CD4-positive, alpha-beta T cell (primary cell): ENCODE measurements around the gene AKAP8. TPM values are rescaled to one million over a fixed set of nuclear protein-coding genes. Genes with fewer than 3 reads are reported as not detected.
"Not testable (repeated sequence)": the region's sequence is repeated elsewhere in the genome, so short reads cannot be mapped to it uniquely, and the experiment has no call there.

ENCODE experiments used
- ATAC-seq: fragments of 200-7000 bp; cut with Tn5 transposase; one replicate; pipeline ENCODE4 v1.10.0; 2022; ENCODE audit warnings: mild to moderate bottlenecking; ENCODE audit not compliant: poor library complexity
- CTCF ChIA-PET: fragments of 350-600 bp; sonication (Branson Sonifier 250); formaldehyde crosslinking; loops from one replicate; lab custom pipeline; 2021; ENCODE audit warnings: antibody characterized with exemption, inconsistent platforms; lab: Charles Lee
- POLR2A ChIA-PET: fragments of 350-600 bp; sonication (Branson Sonifier 250); formaldehyde crosslinking; loops from one replicate; lab custom pipeline; 2021; ENCODE audit warnings: antibody characterized with exemption, inconsistent platforms; lab: Charles Lee
- DNase-seq, 14 experiments: peaks; one replicate each; pipeline ENCODE4 v3.0.0-alpha.2; 2013 to 2020; ENCODE audit warnings: mixed read lengths in 2 of 14
- H3K27ac ChIP-seq, 2 donors: one replicate each; pipeline versions ENCODE4 v1.5.1 to v1.7.0; 2013; ENCODE audit warnings: low read length in 2 of 2, low read depth in 1 of 2, mild to moderate bottlenecking in 1 of 2
- H3K27me3 ChIP-seq, 2 experiments: 1 replicate in 1 of 2; 2 replicates in 1 of 2; pipeline versions ENCODE4 v1.6.1 to v1.7.0; 2013; ENCODE audit warnings: low read length in 2 of 2, control low read depth in 1 of 2, mild to moderate bottlenecking in 1 of 2, moderate library complexity in 1 of 2; ENCODE audit not compliant: insufficient read depth in 2 of 2, control insufficient read depth in 1 of 2
- H3K36me3 ChIP-seq: one replicate; pipeline ENCODE4 v1.6.1; 2013; ENCODE audit warnings: low read length, control low read depth; ENCODE audit not compliant: insufficient read depth
- H3K4me1 ChIP-seq: one replicate; pipeline ENCODE4 v1.6.1; 2013; ENCODE audit warnings: low read length, control low read depth; ENCODE audit not compliant: insufficient read depth
- H3K4me3 ChIP-seq: one replicate; pipeline ENCODE4 v1.5.1; 2013; ENCODE audit warnings: mild to moderate bottlenecking, low read length, moderate library complexity
- H3K9me3 ChIP-seq, 2 experiments: 1 replicate in 1 of 2; 2 replicates in 1 of 2; pipeline versions ENCODE4 v1.6.1 to v1.7.0; 2013; ENCODE audit warnings: low read length in 2 of 2, mild to moderate bottlenecking in 2 of 2, control low read depth in 1 of 2, moderate library complexity in 1 of 2; ENCODE audit not compliant: control insufficient read depth in 1 of 2, insufficient read depth in 1 of 2
- H3K27ac Mint-ChIP-seq: one replicate; pipeline ENCODE4 v1.8.0; 2020; ENCODE audit warnings: mixed read lengths
- H3K27me3 Mint-ChIP-seq: one replicate; pipeline ENCODE4 v1.8.0; 2021; ENCODE audit warnings: mixed read lengths
- H3K36me3 Mint-ChIP-seq: one replicate; pipeline ENCODE4 v1.8.0; 2021; ENCODE audit warnings: low read depth, mixed read lengths
- H3K4me1 Mint-ChIP-seq: one replicate; pipeline ENCODE4 v1.8.0; 2021; ENCODE audit warnings: low read depth, mixed read lengths
- H3K4me3 Mint-ChIP-seq: one replicate; pipeline ENCODE4 v1.8.0; 2020; ENCODE audit warnings: mild to moderate bottlenecking, mixed read lengths
- H3K9me3 Mint-ChIP-seq: one replicate; pipeline ENCODE4 v1.8.0; 2020; ENCODE audit warnings: mixed read lengths
- CTCF ChIP-seq: fragments of 200-600 bp; IDR thresholded peaks from one replicate; pipeline ENCODE4 v1.8.0; 2022; ENCODE audit warnings: antibody characterized with exemption, mild to moderate bottlenecking
- intact Hi-C, 2 experiments: fragments of 100-400 bp; cut with DNase I in 1 of 2; cut with micrococcal nuclease in 1 of 2; formaldehyde crosslinking; loops; one replicate each; pipeline versions ENCODE4 v1.15.1 to v1.9.0; 2023 to 2025; cut with DNase I, micrococcal nuclease
- total RNA-seq, 174 experiments: library from RNA in 2 of 174; stranded (reverse) in 2 of 174; gene quantifications; one replicate each; pipeline ENCODE4 v1.2.3 and lab custom pipeline; 2021 to 2026

The AKAP8 gene
- total RNA-seq, 2 experiments from 2014 or later = 87.5 to 90.1 TPM

GRCh38 chr19:15360015-15360414 lies 19.6 kb downstream of the AKAP8 start:
- H3K27me3 Mint-ChIP-seq, ATAC-seq, H3K27me3 ChIP-seq, H3K9me3 ChIP-seq, H3K4me3 Mint-ChIP-seq, H3K4me3 ChIP-seq, H3K4me1 Mint-ChIP-seq, H3K4me1 ChIP-seq, H3K9me3 Mint-ChIP-seq, CTCF ChIA-PET, H3K27ac ChIP-seq, intact Hi-C loops, DNase-seq, H3K27ac Mint-ChIP-seq: not testable (repeated sequence)
- POLR2A ChIA-PET = interaction anchor here (1.3 kb wide), 1 partner anchor 19 kb away, joined by 5 read pairs; the partner anchor contains the start of gene AKAP8
- H3K36me3 Mint-ChIP-seq = peaks cover 68% of the 10 kb centered on the region
- peaks cover 65% of the 10 kb centered on the region for H3K36me3 ChIP-seq

GRCh38 chr19:15358918-15359317 lies 20.7 kb downstream of the AKAP8 start:
- Histone ChIP-seq H3K9me3 (no peaks in the 10 kb centered on the region), H3K36me3 (peaks cover 70% of the 10 kb centered on the region), H3K27ac (no peak overlapping the region), H3K27me3 (no peaks in the 10 kb centered on the region), H3K4me1 (peaks cover 10% of the 10 kb centered on the region), H3K4me3 (no peak overlapping the region)
- no peak for ATAC-seq
- intact Hi-C loops = no loop called here
- Mint-ChIP-seq H3K4me1 (no peaks in the 10 kb centered on the region), H3K27me3 (no peaks in the 10 kb centered on the region), H3K4me3 (no peak overlapping the region), H3K27ac (no peak overlapping the region), H3K36me3 (peaks cover 74% of the 10 kb centered on the region), H3K9me3 (no peaks in the 10 kb centered on the region)
- POLR2A ChIA-PET = interaction anchor here (0.7 to 2.3 kb wide), 2 partner anchors 21 to 60 kb away, joined by 3 to 6 read pairs; partner anchors contain the start of genes AKAP8 and AKAP8L
- DNase-seq = no peak
- CTCF ChIA-PET = no interaction called here
- TF ChIP-seq CTCF = no peak

- H3K9me3 Mint-ChIP-seq = no peaks in the 10 kb centered on the region
- H3K27ac Mint-ChIP-seq = peak overlapping the region; percentile 24
- no peaks in the 10 kb centered on the region for H3K27me3 ChIP-seq
Observed at GRCh38 chr19:15357906-15358305, 21.7 kb downstream of the AKAP8 start.

More at GRCh38 chr19:15357906-15358305, 21.7 kb downstream of the AKAP8 start:
- H3K36me3 Mint-ChIP-seq = peaks cover 77% of the 10 kb centered on the region
- ChIA-PET POLR2A (interaction anchor here (0.7 to 2.3 kb wide), 2 partner anchors 22 to 26 kb away, joined by 3 to 6 read pairs; partner anchors contain the start of genes AKAP8 and BRD4), CTCF (no interaction called here)
- H3K4me1 Mint-ChIP-seq = no peaks in the 10 kb centered on the region
- no peaks in the 10 kb centered on the region for H3K9me3 ChIP-seq
- DNase-seq = no peak
- peaks cover 10% of the 10 kb centered on the region for H3K4me1 ChIP-seq
- H3K36me3 ChIP-seq = peaks cover 72% of the 10 kb centered on the region
- ATAC-seq = no peak
- no peak overlapping the region for H3K4me3 ChIP-seq
- no peak overlapping the region for H3K27ac ChIP-seq
- intact Hi-C loops = no loop called here
- H3K27me3 Mint-ChIP-seq = no peaks in the 10 kb centered on the region
- no peak for TF ChIP-seq CTCF
- H3K4me3 Mint-ChIP-seq = no peak overlapping the region
